Progenitor cell of endocrine pancreas (in vitro differentiated cells): ENCODE data around the gene MYF6. TPM values are rescaled to one million over a fixed set of nuclear protein-coding genes. Genes with fewer than 3 reads are reported as not detected.

ENCODE experiments used
- DNase-seq: peaks from one replicate; pipeline ENCODE4 v3.0.0; 2021; ENCODE audit warnings: low spot score; ENCODE audit not compliant: unreplicated experiment
- H3K27ac Mint-ChIP-seq: 2 replicates; pipeline ENCODE4 v1.8.0; 2021; ENCODE audit warnings: mild to moderate bottlenecking, moderate library complexity, mixed read lengths
- H3K27me3 Mint-ChIP-seq: 2 replicates; pipeline ENCODE4 v1.8.0; 2021; ENCODE audit warnings: mixed read lengths
- H3K36me3 Mint-ChIP-seq: 2 replicates; pipeline ENCODE4 v1.8.0; 2022; ENCODE audit warnings: mixed read lengths; ENCODE audit not compliant: insufficient read depth
- H3K4me1 Mint-ChIP-seq: 2 replicates; pipeline ENCODE4 v1.8.0; 2021; ENCODE audit warnings: low read depth, mixed read lengths
- H3K4me3 Mint-ChIP-seq: 2 replicates; pipeline ENCODE4 v1.8.0; 2021; ENCODE audit warnings: low read depth, mild to moderate bottlenecking, moderate library complexity, mixed read lengths
- H3K9me3 Mint-ChIP-seq: 2 replicates; pipeline ENCODE4 v1.8.0; 2021; ENCODE audit warnings: low read depth, mixed read lengths
- total RNA-seq: library from RNA; stranded (reverse); gene quantifications from 2 replicates; pipeline ENCODE4 v1.2.1, GENCODE V29; 2021
- TF ChIP-seq, protein P1 (sequence below): fragments of 200-600 bp; sonication (generic); IDR thresholded peaks from one replicate; pipeline ENCODE4 v1.5.0; 2021; ENCODE audit warnings: antibody characterized with exemption, mild to moderate bottlenecking; ENCODE audit not compliant: unreplicated experiment

The MYF6 gene
- total RNA-seq, 1 donor from 2014 or later: not detected

DNA sequence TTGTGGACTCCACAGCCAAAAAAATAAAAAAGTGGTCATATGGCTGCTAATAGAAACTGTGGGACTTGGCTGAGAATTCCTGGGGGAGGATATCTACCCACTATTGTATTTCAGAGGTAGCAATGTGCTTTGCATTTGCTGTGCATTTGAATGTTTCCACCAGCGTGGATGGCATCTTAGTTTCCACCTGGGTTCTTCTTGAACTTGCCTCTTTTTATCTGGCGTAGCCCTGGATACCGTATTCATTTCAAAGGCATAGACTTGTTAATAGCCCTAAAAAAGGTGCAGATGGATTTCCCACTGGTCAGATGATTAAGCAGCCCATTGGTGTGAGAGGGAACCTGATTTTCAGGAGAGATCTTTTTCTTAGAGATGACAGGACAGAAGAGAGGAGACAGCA lies 7.4 kb downstream of the MYF6 start:
- peaks cover 8% of the 10 kb centered on the region for H3K4me1 Mint-ChIP-seq
- no peaks in the 10 kb centered on the region for H3K9me3 Mint-ChIP-seq
- no peak overlapping the region for H3K27ac Mint-ChIP-seq

DNA sequence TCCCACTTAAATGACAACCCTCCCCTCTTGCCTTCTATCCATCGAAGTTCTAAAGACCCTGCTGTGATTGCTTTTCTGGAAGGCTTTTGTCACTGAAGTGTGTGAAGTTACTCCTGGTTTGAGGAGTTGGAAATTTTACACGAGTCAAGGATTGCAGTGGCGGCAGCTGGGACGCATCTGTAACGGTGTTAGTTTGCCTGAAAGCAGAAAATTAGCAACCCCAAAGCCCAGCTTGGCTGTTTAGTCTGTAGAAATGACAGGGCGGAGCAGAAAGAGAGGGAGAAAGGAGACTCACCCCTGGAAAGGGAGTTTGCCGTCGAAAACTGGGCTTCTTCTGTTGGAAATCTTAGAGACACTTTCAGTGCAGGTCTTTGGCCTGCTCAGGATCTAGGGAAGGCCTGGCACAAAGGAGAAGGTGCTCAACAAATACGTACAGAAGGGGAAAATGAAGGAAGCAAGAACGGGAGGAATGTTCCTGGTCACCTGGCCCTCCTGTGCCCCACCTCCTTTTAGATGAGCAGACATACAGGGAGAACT lies 8.3 kb downstream of the MYF6 start:
- peaks cover 8% of the 10 kb centered on the region for H3K4me1 Mint-ChIP-seq
- no peak overlapping the region for H3K4me3 Mint-ChIP-seq
- DNase-seq: no peak
- H3K27ac Mint-ChIP-seq: no peak overlapping the region
- H3K9me3 Mint-ChIP-seq: no peaks in the 10 kb centered on the region
- TF ChIP-seq, protein P1, sequence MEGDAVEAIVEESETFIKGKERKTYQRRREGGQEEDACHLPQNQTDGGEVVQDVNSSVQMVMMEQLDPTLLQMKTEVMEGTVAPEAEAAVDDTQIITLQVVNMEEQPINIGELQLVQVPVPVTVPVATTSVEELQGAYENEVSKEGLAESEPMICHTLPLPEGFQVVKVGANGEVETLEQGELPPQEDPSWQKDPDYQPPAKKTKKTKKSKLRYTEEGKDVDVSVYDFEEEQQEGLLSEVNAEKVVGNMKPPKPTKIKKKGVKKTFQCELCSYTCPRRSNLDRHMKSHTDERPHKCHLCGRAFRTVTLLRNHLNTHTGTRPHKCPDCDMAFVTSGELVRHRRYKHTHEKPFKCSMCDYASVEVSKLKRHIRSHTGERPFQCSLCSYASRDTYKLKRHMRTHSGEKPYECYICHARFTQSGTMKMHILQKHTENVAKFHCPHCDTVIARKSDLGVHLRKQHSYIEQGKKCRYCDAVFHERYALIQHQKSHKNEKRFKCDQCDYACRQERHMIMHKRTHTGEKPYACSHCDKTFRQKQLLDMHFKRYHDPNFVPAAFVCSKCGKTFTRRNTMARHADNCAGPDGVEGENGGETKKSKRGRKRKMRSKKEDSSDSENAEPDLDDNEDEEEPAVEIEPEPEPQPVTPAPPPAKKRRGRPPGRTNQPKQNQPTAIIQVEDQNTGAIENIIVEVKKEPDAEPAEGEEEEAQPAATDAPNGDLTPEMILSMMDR: no peak
- peaks cover 68% of the 10 kb centered on the region for H3K27me3 Mint-ChIP-seq
- no peaks in the 10 kb centered on the region for H3K36me3 Mint-ChIP-seq

More for the DNA sequence above, 7.4 kb downstream of the MYF6 start:
- no peak for DNase-seq
- H3K4me3 Mint-ChIP-seq: no peak overlapping the region
- H3K27me3 Mint-ChIP-seq: peaks cover 73% of the 10 kb centered on the region
- TF ChIP-seq, protein P1: no peak
- no peaks in the 10 kb centered on the region for H3K36me3 Mint-ChIP-seq

DNA sequence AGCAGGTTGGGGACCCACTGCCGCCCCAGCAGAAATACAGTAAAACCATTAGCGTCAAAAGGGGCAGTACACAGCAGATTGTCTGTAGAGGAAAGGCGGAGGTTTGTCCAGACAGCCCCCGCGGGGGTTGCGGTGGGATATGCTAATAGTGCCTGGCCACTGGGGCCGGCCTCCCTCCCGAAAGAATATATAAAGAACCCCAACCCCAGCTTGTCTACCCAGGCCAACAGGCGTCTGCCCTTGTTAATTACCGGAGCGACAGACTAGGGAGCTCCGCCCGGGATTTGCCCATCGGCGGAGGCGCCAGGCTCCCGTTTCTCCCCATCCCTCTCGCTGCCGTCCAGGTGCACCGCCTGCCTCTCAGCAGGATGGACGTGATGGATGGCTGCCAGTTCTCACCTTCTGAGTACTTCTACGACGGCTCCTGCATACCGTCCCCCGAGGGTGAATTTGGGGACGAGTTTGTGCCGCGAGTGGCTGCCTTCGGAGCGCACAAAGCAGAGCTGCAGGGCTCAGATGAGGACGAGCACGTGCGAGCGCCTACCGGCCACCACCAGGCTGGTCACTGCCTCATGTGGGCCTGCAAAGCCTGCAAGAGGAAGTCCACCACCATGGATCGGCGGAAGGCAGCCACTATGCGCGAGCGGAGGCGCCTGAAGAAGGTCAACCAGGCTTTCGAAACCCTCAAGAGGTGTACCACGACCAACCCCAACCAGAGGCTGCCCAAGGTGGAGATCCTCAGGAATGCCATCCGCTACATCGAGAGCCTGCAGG lies 9.4 kb downstream of the MYF6 start, which contains the start of gene MYF5:
Gene MYF5, plus strand, starts transcription at position 217 of the 774 bp plus-strand sequence. Its CDS starts 152 bp downstream, at position 369.
- Mint-ChIP-seq H3K36me3 (no peaks in the 10 kb centered on the region), H3K9me3 (no peaks in the 10 kb centered on the region), H3K4me1 (peaks cover 8% of the 10 kb centered on the region), H3K27me3 (peaks cover 67% of the 10 kb centered on the region), H3K4me3 (no peak within 1 kb of the TSS), H3K27ac (no peak within 1 kb of the TSS)
- DNase-seq: no peak
- TF ChIP-seq, protein P1: no peak

DNA sequence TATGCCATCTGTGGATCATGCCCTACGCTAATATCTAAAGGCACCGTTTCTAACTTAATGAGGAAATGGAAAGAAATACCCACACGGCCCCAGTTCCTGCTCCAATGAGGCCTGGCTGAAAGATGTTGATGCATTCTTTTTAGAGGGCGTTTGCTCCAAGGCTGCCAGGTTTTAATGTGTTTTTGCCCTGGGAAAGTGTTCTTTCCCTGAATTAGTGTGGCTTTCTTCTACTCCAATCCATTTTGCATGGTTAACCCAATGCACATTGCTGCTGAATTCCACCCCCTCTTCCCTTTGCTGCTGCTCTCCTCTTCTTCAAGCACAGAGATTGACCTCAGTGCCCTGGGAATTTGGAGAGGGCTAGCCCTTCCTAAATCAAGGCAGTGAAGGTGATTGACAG lies 10.4 kb downstream of the MYF6 start:
- DNase-seq: no peak
- Mint-ChIP-seq H3K4me3 (no peak overlapping the region), H3K9me3 (no peaks in the 10 kb centered on the region), H3K36me3 (no peaks in the 10 kb centered on the region), H3K27me3 (peaks cover 62% of the 10 kb centered on the region), H3K27ac (no peak overlapping the region), H3K4me1 (peaks cover 11% of the 10 kb centered on the region)
- TF ChIP-seq, protein P1: no peak

DNA sequence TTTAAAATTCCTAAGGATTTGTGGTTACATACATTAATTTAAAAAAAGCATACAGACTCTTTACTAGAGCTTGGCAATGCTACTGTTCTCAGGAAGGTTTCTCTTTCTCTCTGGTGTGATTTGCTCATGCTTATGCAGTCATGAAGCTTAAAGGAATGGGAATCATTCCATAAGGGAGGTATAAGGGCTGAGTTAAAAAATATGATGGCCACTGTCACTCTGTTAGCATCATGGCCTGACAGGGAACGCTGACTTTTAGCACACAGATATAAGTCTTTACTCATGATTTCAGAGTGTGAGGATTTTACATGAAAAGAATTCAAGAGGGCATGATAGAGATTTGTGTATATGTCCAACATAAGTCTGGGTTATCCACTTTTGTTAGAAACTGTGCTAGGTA lies 13.1 kb downstream of the MYF6 start:
- Mint-ChIP-seq H3K4me3 (no peak overlapping the region), H3K9me3 (no peaks in the 10 kb centered on the region), H3K27me3 (peaks cover 40% of the 10 kb centered on the region), H3K4me1 (peaks cover 3% of the 10 kb centered on the region), H3K36me3 (no peaks in the 10 kb centered on the region), H3K27ac (no peak overlapping the region)
- DNase-seq: no peak
- TF ChIP-seq, protein P1: no peak
